HEK293 (cell line): ENCODE results near the gene PDGFC.

Source experiments
- CTCF ChIA-PET: fragments of 350-600 bp; formaldehyde crosslinking; extraction: SDS; loops from one replicate; lab custom pipeline; 2021; ENCODE audit warnings: antibody characterized with exemption; lab: Yijun Ruan, JAX
- POLR2A ChIA-PET: fragments of 300-600 bp; formaldehyde crosslinking; extraction: SDS; loops from one replicate; lab custom pipeline; 2020; ENCODE audit warnings: antibody characterized with exemption, inconsistent platforms; lab: Yijun Ruan, JAX
- H3K27ac ChIP-seq: fragments of 200-500 bp; sonication (Bioruptor generic); 2 replicates; pipeline ENCODE4 v1.5.1; 2014; ENCODE audit warnings: low read depth, low read length, control low read depth, inconsistent platforms; ENCODE audit errors: extremely low read depth
- H3K36me3 ChIP-seq, 2 experiments: fragments of 200-500 bp in 1 of 2; sonication (Bioruptor generic) in 1 of 2; 1 replicate in 1 of 2; 2 replicates in 1 of 2; pipeline ENCODE4 v1.5.1; 2014 to 2017; ENCODE audit warnings: inconsistent platforms in 2 of 2, low read length in 2 of 2; ENCODE audit not compliant: control insufficient read depth in 2 of 2, insufficient read depth in 1 of 2
- H3K4me1 ChIP-seq: fragments of 200-500 bp; sonication (Bioruptor generic); 2 replicates; pipeline ENCODE4 v1.5.1; 2014; ENCODE audit warnings: mild to moderate bottlenecking, low read length, inconsistent platforms; ENCODE audit not compliant: control insufficient read depth, insufficient read depth
- H3K4me3 ChIP-seq: 2 replicates; pipeline ENCODE4 v1.5.1; 2011; ENCODE audit warnings: low read depth, mild to moderate bottlenecking, control low read depth, low read length, moderate library complexity
- H3K9me3 ChIP-seq: fragments of 200-500 bp; sonication (Bioruptor generic); 2 replicates; pipeline ENCODE4 v1.5.1; 2014; ENCODE audit warnings: low read depth, low read length, inconsistent platforms; ENCODE audit not compliant: control insufficient read depth, insufficient read depth
- GLI2 ChIP-seq: fragments of 450-650 bp; formaldehyde crosslinking; IDR thresholded peaks from 2 replicates; pipeline ENCODE4; 2017; ENCODE audit warnings: missing biosample characterization, missing genetic modification characterization, low read depth, borderline replicate concordance
- GLIS2 ChIP-seq: fragments of 450-650 bp; formaldehyde crosslinking; IDR thresholded peaks from 2 replicates; pipeline ENCODE4 v1.5.1; 2016; ENCODE audit warnings: missing biosample characterization, missing genetic modification characterization
- KLF16 ChIP-seq: fragments of 450-650 bp; formaldehyde crosslinking; IDR thresholded peaks from 2 replicates; pipeline ENCODE4 v1.5.1; 2017; ENCODE audit warnings: missing biosample characterization, missing genetic modification characterization
- ZBTB44 ChIP-seq: fragments of 450-650 bp; IDR thresholded peaks from 2 replicates; pipeline ENCODE4 v1.5.1; 2018; ENCODE audit warnings: missing biosample characterization, mild to moderate bottlenecking, missing genetic modification characterization
- ZNF138 ChIP-seq: fragments of 450-650 bp; formaldehyde crosslinking; IDR thresholded peaks from 2 replicates; pipeline ENCODE4 v1.5.1; 2016; ENCODE audit warnings: missing biosample characterization, missing genetic modification characterization, borderline replicate concordance
- ZNF26 ChIP-seq: fragments of 450-650 bp; formaldehyde crosslinking; IDR thresholded peaks from 2 replicates; pipeline ENCODE4 v1.5.1; 2016; ENCODE audit warnings: missing biosample characterization, missing genetic modification characterization
- ZNF274 ChIP-seq, 2 experiments: fragments of 200-500 bp in 1 of 2; fragments of 450-650 bp in 1 of 2; sonication (Bioruptor generic) in 1 of 2; formaldehyde crosslinking in 1 of 2; IDR thresholded peaks; 2 replicates each; pipeline versions ENCODE4 v1.5.1 to v1.6.1; 2014 to 2016; ENCODE audit warnings: borderline replicate concordance in 1 of 2, inconsistent platforms in 1 of 2, low read length in 1 of 2, missing biosample characterization in 1 of 2, missing genetic modification characterization in 1 of 2
- ZNF280D ChIP-seq: fragments of 450-650 bp; formaldehyde crosslinking; IDR thresholded peaks from 2 replicates; pipeline ENCODE4 v1.5.1; 2016; ENCODE audit warnings: missing biosample characterization, missing genetic modification characterization
- ZNF335 ChIP-seq: fragments of 450-650 bp; formaldehyde crosslinking; conservative IDR thresholded peaks from 2 replicates; pipeline ENCODE4 v1.5.1; 2016; ENCODE audit warnings: missing biosample characterization, missing genetic modification characterization
- ZNF37A ChIP-seq: fragments of 450-650 bp; IDR thresholded peaks from 2 replicates; pipeline ENCODE4 v1.5.1; 2018; ENCODE audit warnings: missing biosample characterization, missing genetic modification characterization
- ZNF391 ChIP-seq: fragments of 450-650 bp; formaldehyde crosslinking; IDR thresholded peaks from 2 replicates; pipeline ENCODE4 v1.5.1; 2016; ENCODE audit warnings: low read depth, missing biosample characterization, missing genetic modification characterization, borderline replicate concordance
- ZNF544 ChIP-seq: fragments of 450-650 bp; formaldehyde crosslinking; IDR thresholded peaks from 2 replicates; pipeline ENCODE4 v1.5.0; 2017; ENCODE audit warnings: missing biosample characterization, missing genetic modification characterization
- ZNF654 ChIP-seq: fragments of 450-650 bp; formaldehyde crosslinking; IDR thresholded peaks from 2 replicates; pipeline ENCODE4 v1.5.1; 2016; ENCODE audit warnings: low read depth, missing biosample characterization, missing genetic modification characterization
- ZNF658 ChIP-seq: fragments of 450-650 bp; formaldehyde crosslinking; IDR thresholded peaks from 2 replicates; pipeline ENCODE4; 2016; ENCODE audit warnings: missing biosample characterization, missing genetic modification characterization
- ZSCAN23 ChIP-seq: fragments of 450-650 bp; formaldehyde crosslinking; IDR thresholded peaks from 2 replicates; pipeline ENCODE4 v1.5.1; 2016; ENCODE audit warnings: missing biosample characterization, missing genetic modification characterization
- TF ChIP-seq, protein P1 (sequence below): fragments of 450-650 bp; formaldehyde crosslinking; IDR thresholded peaks from 2 replicates; pipeline ENCODE4 v1.5.1; 2016; ENCODE audit warnings: missing biosample characterization, missing genetic modification characterization, low read depth
- TF ChIP-seq, protein P2 (sequence below): fragments of 450-650 bp; formaldehyde crosslinking; IDR thresholded peaks from 2 replicates; pipeline ENCODE4 v1.5.1; 2016; ENCODE audit warnings: missing biosample characterization, missing genetic modification characterization

PDGFC gene

GRCh38 chr4:156779042-156779441, 192.6 kb downstream of the PDGFC start:
- H3K4me1 ChIP-seq: 0 out of 2 replicates have a peak, but pooled peaks cover 3% of the 10 kb centered on the region
- POLR2A ChIA-PET: no interaction called here
- H3K27ac ChIP-seq: no peak overlapping the region
- 0 out of 2 replicates have a peak, but pooled peaks have one; percentile 25 for TF ChIP-seq ZNF335 (tag by site-specific recombination)
- no peak for TF ChIP-seq ZSCAN23
- TF ChIP-seq ZNF544 (tag by site-specific recombination): no peak
- no peaks in the 10 kb centered on the region for H3K36me3 ChIP-seq
- no peaks in the 10 kb centered on the region for H3K9me3 ChIP-seq
- CTCF ChIA-PET: no interaction called here
- H3K4me3 ChIP-seq: no peak overlapping the region

DNA sequence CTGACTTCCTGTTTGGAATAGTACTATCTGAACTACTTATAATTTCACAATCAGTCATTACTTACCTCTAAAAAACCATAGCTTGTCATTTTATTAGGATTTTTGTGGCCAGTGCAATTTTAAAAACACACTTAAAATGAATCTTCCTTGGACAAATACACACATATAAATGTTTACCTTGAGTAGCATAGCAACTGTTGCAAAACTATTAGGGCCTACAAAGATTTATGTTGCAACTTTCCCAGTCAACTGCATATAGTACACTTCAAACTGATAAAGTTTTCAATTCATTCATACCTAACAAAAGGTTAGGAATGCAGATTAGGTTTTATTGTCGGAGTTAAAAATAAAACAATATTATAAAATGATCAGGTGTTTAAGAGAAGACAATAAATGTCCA, 193.0 kb downstream of the PDGFC start:
- POLR2A ChIA-PET: no interaction called here
- no peaks in the 10 kb centered on the region for H3K36me3 ChIP-seq
- TF ChIP-seq, protein P1, sequence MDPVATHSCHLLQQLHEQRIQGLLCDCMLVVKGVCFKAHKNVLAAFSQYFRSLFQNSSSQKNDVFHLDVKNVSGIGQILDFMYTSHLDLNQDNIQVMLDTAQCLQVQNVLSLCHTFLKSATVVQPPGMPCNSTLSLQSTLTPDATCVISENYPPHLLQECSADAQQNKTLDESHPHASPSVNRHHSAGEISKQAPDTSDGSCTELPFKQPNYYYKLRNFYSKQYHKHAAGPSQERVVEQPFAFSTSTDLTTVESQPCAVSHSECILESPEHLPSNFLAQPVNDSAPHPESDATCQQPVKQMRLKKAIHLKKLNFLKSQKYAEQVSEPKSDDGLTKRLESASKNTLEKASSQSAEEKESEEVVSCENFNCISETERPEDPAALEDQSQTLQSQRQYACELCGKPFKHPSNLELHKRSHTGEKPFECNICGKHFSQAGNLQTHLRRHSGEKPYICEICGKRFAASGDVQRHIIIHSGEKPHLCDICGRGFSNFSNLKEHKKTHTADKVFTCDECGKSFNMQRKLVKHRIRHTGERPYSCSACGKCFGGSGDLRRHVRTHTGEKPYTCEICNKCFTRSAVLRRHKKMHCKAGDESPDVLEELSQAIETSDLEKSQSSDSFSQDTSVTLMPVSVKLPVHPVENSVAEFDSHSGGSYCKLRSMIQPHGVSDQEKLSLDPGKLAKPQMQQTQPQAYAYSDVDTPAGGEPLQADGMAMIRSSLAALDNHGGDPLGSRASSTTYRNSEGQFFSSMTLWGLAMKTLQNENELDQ: no peak
- TF ChIP-seq GLI2: no peak
- no peak for TF ChIP-seq ZNF280D (tag by site-specific recombination)
- no peak for TF ChIP-seq KLF16 (tag by site-specific recombination)
- no peak for TF ChIP-seq ZNF274 (IDR thresholded peaks at IDR 0.05; ENCODE audit: low read length)
- no peak for TF ChIP-seq ZNF274 (tag by site-specific recombination; IDR thresholded peaks at IDR 0.05; ENCODE audit: borderline replicate concordance)
- no peak for TF ChIP-seq ZNF37A (tag by site-specific recombination)
- no peak for TF ChIP-seq ZNF138 (tag by site-specific recombination)
- TF ChIP-seq ZNF658 (tag by site-specific recombination): no peak
- no peak for TF ChIP-seq ZNF391
- no peak for TF ChIP-seq ZBTB44 (tag by site-specific recombination)
- TF ChIP-seq ZNF26 (tag by site-specific recombination): no peak
- TF ChIP-seq GLIS2 (tag by site-specific recombination): no peak
- TF ChIP-seq ZNF654 (tag by site-specific recombination): no peak
- TF ChIP-seq, protein P2, sequence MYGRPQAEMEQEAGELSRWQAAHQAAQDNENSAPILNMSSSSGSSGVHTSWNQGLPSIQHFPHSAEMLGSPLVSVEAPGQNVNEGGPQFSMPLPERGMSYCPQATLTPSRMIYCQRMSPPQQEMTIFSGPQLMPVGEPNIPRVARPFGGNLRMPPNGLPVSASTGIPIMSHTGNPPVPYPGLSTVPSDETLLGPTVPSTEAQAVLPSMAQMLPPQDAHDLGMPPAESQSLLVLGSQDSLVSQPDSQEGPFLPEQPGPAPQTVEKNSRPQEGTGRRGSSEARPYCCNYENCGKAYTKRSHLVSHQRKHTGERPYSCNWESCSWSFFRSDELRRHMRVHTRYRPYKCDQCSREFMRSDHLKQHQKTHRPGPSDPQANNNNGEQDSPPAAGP: no peak
- no peak overlapping the region for H3K4me3 ChIP-seq
- CTCF ChIA-PET: no interaction called here
- 0 out of 2 replicates have a peak, but pooled peaks cover 6% of the 10 kb centered on the region for H3K4me1 ChIP-seq
- H3K9me3 ChIP-seq: no peaks in the 10 kb centered on the region
- H3K27ac ChIP-seq: no peak overlapping the region
